Spinal cord (tissue), 10 donors: ENCODE data around the gene WASF2. TPM values are rescaled to one million over a fixed set of nuclear protein-coding genes. Genes with fewer than 3 reads are reported as not detected.
A peak's percentile ranks its signal among the peaks of the same experiment; 100 is the strongest.
"Not testable (repeated sequence)": the region's sequence is repeated elsewhere in the genome, so short reads cannot be mapped to it uniquely, and the experiment has no call there.

Experiments
- DNase-seq, 6 donors: peaks; one replicate each; pipeline versions ENCODE4 v3.0.0 to v3.0.0-alpha.2; 2013 to 2015; ENCODE audit warnings: low spot score in 6 of 6, low read depth in 4 of 6
- H3K27ac ChIP-seq: one replicate; pipeline ENCODE4 v1.5.1; 2013; ENCODE audit warnings: low read depth, low read length, control low read depth
- H3K27me3 ChIP-seq: one replicate; pipeline ENCODE4 v1.6.1; 2013; ENCODE audit warnings: low read length; ENCODE audit not compliant: control insufficient read depth, insufficient read depth
- H3K36me3 ChIP-seq: one replicate; pipeline ENCODE4 v1.6.1; 2013; ENCODE audit warnings: low read length; ENCODE audit not compliant: control insufficient read depth, insufficient read depth
- H3K4me1 ChIP-seq: one replicate; pipeline ENCODE4 v1.6.1; 2013; ENCODE audit warnings: low read length; ENCODE audit not compliant: control insufficient read depth, insufficient read depth
- H3K4me3 ChIP-seq: one replicate; pipeline ENCODE4 v1.5.1; 2013; ENCODE audit warnings: low read depth, low read length, control low read depth
- H3K9me3 ChIP-seq: one replicate; pipeline ENCODE4 v1.6.1; 2013; ENCODE audit warnings: low read length; ENCODE audit not compliant: control insufficient read depth, insufficient read depth
- WGBS: methylation state at CpG from one replicate; pipeline ENCODE4 v1.1.5; 2013; ENCODE audit warnings: missing lambda C conversion rate; ENCODE audit not compliant: insufficient coverage; 5-methylcytosine and 5-hydroxymethylcytosine counted together
- polyA plus RNA-seq, 2 donors: library from polyadenylated mRNA; unstranded; fragments of 120-200 nt; gene quantifications; one replicate each; pipeline ENCODE4 v1.2.1, GENCODE V29; 2013; ENCODE audit not compliant: insufficient read length in 2 of 2
- total RNA-seq, 2 donors: library from RNA; depleted of rRNA in 1 of 2; stranded (reverse); fragments of 120-200 nt in 1 of 2; fragments of >200 nt in 1 of 2; gene quantifications; one replicate each; pipeline versions ENCODE4 v1.2.3 to v1.2.4, GENCODE V29; 2013 to 2014
- donor health status: healthy.

Gene WASF2
- total and polyA plus RNA-seq, 4 donors, result 24.3 to 76.3 (median 54.3) TPM

DNA sequence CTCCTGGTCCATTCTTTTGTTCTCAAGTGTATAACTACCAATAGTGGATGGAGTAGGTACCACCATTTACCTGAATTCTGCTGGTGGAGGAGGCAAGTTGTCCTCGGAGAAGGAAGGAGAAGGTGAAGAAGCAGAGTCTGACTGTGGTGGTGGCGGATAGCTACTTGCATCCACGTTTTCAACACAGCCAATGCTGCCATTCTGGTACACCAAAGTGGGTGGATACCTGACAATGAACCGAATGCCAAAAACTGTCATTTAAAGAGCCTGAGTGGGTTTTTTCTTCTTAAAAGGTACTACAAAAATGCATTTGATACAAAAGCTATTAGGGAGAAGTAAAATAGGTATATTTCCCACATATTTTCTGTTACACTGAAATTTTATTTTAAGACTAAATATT is 77.5 kb downstream of the WASF2 start:
- Histone ChIP-seq H3K27me3 (no peaks in the 10 kb centered on the region), H3K4me3 (no peak overlapping the region), H3K27ac (peak overlapping the region; percentile 69), H3K36me3 (peaks cover 67% of the 10 kb centered on the region), H3K4me1 (peaks cover 12% of the 10 kb centered on the region), H3K9me3 (no peaks in the 10 kb centered on the region)
- 100% methylated on average over 1 of the region's 4 CpGs for WGBS
- DNase-seq, result no peak

DNA sequence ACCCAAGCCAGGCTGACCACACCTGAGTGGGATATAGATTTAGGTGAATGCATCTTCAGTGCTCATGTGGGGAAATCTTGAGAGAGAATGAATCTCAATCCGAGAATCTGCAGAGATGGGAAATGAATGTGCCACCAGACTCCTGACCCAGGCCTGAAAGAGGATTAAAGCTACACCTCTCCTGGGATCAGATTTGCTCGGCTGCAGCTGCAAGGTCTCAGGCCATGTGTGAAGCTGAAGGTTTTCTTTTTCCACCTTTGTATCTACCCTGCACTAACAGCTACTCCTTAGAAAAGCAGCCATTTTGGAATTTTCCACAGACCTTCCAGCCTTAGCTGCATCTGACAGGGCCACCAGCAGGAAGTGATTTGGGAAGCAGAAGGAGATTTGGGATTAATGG is 79.3 kb downstream of the WASF2 start:
- Histone ChIP-seq H3K4me1 (peaks cover 30% of the 10 kb centered on the region), H3K36me3 (peaks cover 65% of the 10 kb centered on the region), H3K9me3 (no peaks in the 10 kb centered on the region), H3K4me3 (no peak overlapping the region), H3K27ac (no peak overlapping the region), H3K27me3 (no peaks in the 10 kb centered on the region)
- 100% methylated on average over 1 of the region's 2 CpGs for whole genome bisulfite sequencing
- no peak for DNase-seq

DNA sequence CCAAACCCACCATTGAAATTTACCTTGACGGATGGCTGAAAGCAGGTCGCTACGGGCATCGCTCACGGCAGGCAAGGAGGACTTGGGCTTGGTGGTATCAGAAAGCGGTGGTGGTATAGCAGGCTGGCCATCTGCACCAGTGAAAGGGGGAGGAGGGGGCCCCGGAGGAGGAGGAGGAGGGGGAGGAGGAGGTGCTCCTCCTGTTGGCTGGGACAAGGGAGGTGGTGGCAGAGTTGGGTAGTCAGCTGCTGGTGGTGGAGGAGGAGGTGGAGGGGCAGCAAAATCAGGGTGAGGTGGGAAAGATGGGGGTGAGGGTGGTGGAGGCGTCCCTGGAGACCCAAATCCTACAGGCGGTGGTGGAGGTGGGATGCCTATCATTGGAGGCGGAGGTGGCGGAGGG is 80.3 kb downstream of the WASF2 start:
- peaks cover 69% of the 10 kb centered on the region for H3K36me3 ChIP-seq

DNA sequence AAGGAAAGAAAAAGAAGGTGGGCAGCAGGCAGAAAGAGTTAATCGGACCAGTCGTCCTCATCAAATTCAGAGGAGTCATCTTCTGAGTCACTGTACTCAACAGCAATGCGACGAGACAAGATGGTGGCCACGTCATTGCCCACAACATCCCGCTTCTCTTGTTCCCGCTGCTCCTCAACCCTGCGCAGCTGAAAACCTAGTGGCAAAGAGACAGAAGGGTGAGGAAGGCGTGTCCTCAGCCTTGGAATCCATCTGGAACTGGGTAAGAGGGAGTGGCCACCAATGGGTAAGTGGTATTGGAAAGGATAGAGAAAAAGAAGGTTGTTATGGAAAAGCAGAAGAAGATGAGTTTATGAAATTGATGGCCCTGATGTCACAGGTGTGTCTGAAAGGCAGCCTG is 81.8 kb downstream of the WASF2 start:
- DNase-seq, result no peak
- 92% methylated on average over 8 of the region's 9 CpGs for WGBS
- Histone ChIP-seq H3K36me3 (peaks cover 65% of the 10 kb centered on the region), H3K27me3 (no peaks in the 10 kb centered on the region), H3K4me1 (peaks cover 45% of the 10 kb centered on the region), H3K4me3 (no peak overlapping the region), H3K9me3 (no peaks in the 10 kb centered on the region), H3K27ac (no peak overlapping the region)

More for the DNA sequence above, 80.3 kb downstream of the WASF2 start:
- no peaks in the 10 kb centered on the region for H3K27me3 ChIP-seq
- no peak overlapping the region for H3K27ac ChIP-seq
- DNase-seq, result no peak
- no peak overlapping the region for H3K4me3 ChIP-seq
- 89% methylated on average over 10 of the region's 11 CpGs for WGBS
- H3K4me1 ChIP-seq, result peaks cover 37% of the 10 kb centered on the region
- H3K9me3 ChIP-seq, result no peaks in the 10 kb centered on the region

DNA sequence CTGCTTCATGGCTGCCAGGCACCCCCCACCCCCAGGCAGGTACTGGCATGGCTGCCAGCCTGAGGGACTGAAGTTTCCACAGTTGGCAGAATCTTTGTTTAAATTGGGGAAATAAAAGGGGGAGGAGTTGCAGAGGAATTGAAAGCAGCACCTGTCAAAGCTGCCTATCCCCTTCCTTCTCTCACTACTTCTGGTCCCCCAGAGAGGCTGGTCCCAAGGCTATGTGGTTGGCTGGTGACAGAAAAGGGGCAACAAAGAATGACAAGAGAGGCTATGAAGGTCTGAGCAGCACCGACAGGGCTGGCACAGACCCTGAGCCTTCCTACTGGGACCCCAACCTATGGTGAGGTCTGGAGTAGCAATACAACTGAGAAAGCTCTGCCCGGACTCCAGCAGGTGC is 83.2 kb downstream of the WASF2 start:
- Histone ChIP-seq H3K4me1 (peaks cover 55% of the 10 kb centered on the region), H3K27ac (peak overlapping the region; percentile 90), H3K36me3 (peaks cover 56% of the 10 kb centered on the region)
- H3K9me3 ChIP-seq, DNase-seq, H3K4me3 ChIP-seq, H3K27me3 ChIP-seq: not testable (repeated sequence)
- WGBS, result 56% methylated on average over 2 of the region's 2 CpGs

DNA sequence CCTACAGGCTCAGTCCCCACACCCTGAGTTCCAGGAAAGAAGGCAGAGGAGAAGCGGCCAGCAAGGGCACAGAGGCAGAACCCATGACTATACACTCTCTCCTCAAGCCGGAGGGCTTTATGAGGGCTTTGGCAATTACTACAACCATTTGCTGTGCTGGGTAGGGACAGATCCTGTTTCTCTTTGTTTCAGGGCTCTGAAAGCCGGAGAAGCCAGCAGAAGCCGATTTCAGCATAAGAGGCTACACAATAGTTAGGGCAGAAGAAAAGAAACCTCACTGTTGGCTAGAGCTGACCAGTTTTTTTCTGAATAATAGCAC is 83.6 kb downstream of the WASF2 start:
- peak overlapping the region; percentile 90 for H3K27ac ChIP-seq
- H3K4me1 ChIP-seq, result peaks cover 60% of the 10 kb centered on the region
- H3K36me3 ChIP-seq, result peaks cover 51% of the 10 kb centered on the region
- H3K9me3 ChIP-seq, result no peaks in the 10 kb centered on the region
- 11% methylated on average over 2 of the region's 4 CpGs for WGBS
- no peaks in the 10 kb centered on the region for H3K27me3 ChIP-seq
- DNase-seq, result peak in 2 of 6 donors; percentile 45 to 62
- H3K4me3 ChIP-seq, result no peak overlapping the region

DNA sequence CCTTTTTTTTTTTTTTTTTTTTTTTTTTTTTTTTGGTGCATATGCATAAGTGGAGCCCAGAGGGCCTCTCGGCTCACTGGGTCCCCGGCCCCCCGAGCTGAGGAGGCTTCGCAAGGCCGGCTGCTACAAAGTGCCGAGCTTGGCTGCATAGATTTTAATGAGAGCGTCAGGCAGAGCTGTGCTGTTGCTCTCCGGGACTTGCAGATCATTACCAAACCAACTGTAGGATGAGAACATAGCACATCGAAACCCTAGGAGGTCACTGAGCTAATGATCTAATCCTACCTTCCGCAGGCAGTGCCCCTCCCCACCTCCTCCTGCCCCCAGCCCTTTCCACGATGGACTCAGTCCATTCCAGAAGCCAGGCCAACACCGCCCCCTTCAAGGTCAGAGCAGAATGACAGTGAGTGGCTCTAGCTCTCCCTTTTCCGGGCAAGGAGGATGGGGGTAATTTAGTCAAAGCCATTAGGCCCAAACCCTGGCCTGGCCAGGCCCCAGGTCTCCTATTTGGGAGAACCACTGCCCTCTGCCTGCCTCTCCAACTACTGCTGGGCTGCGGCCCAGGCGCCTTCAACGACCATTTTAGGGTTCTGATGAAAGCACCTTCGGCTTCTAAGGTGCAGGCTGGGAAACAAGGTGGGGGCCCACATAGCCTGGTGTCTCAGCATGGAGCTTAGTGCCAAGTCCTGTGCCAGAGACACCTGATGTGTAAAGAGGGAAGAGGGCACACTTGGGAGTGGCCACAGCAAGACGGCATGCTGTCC is 84.2 kb downstream of the WASF2 start:
- not testable (repeated sequence) for H3K4me3 ChIP-seq, H3K9me3 ChIP-seq, H3K27me3 ChIP-seq
- peak in 1 of 6 donors; percentile 50 for DNase-seq
- peak overlapping the region; percentile 90 for H3K27ac ChIP-seq
- WGBS, result 44% methylated on average over 13 of the region's 18 CpGs
- H3K4me1 ChIP-seq, result peaks cover 65% of the 10 kb centered on the region
- H3K36me3 ChIP-seq, result peaks cover 46% of the 10 kb centered on the region

DNA sequence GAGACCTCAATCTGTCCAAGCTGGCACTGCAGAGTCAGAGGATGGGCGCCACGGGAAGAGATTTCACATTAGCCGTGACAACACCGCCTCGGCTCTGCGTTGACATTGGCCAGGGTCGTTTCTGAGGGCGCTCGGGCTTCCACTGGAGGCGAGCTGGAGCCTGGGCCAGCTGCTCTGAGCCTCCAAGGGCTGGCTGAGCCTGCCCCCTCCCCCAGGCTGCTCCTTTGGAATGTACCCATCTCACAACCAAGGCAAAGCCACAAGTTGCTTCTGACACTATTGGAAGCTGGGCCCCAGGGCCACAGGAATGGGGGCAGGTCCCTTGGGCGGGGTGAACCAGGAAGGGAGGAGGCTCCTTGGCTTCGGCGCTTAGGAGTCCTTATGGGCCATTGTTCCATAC is 84.9 kb downstream of the WASF2 start:
- no peak overlapping the region for H3K4me3 ChIP-seq
- WGBS, result 44% methylated on average over 13 of the region's 13 CpGs
- peak overlapping the region; percentile 90 for H3K27ac ChIP-seq
- no peaks in the 10 kb centered on the region for H3K9me3 ChIP-seq
- no peaks in the 10 kb centered on the region for H3K27me3 ChIP-seq
- DNase-seq, result peak in 1 of 6 donors; percentile 37
- H3K4me1 ChIP-seq, result peaks cover 71% of the 10 kb centered on the region
- H3K36me3 ChIP-seq, result peaks cover 39% of the 10 kb centered on the region

DNA sequence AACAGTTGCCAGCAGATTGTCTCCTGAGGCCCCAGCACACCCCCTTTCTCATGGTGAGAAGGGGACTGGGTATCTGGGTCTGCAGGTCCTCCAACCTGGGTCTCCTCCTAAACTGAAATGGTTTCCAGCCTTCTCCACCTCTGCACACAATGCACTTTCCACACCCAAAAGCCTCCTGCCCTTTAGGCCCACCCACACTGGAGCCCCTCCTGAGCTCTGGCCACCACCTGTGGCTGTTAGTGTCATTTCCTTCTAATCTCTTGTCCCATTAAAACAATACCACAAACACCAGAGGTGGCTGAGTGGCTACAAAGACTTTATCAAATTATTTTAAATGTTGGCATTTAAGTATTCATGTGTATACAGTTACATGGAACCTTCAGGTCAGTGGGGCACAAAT is 86.0 kb downstream of the WASF2 start:
- H3K36me3 ChIP-seq, result peaks cover 28% of the 10 kb centered on the region

DNA sequence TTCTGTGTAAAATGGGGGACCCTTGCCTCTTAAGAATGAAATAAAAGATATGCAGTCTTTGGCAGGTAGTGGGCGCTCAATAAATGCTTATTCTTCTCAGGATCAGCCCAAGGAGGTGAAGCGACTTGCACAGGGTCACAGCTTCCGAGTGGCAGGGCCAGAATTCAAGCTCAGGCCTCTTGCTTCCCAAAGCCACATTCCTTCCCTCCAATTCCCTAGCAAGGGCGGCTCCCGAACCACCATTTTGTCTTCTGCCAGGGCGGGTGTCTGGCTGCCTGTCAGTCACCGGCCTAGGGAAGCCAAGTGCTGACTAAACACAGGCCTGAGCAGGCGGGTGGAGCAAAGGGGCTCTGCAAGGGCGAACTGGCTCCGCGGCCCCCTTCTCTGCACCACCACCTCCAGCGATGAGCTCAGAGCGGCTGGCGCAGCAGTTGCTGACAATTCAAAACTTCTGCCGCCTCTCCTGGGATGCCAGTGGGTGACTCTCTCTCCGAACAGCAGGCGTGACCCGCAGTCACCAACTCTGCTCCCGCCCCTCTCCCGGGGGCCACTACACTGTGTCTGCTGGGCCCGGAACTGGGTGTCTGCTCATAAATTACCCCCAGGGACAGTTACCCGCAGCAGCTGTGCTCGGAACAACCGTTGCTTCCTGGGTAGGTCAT is 86.8 kb downstream of the WASF2 start:
- peaks cover 89% of the 10 kb centered on the region for H3K4me1 ChIP-seq
- peak in 2 of 6 donors; percentile 77 to 78 for DNase-seq
- peak overlapping the region; percentile 90 for H3K27ac ChIP-seq
- no peaks in the 10 kb centered on the region for H3K27me3 ChIP-seq
- H3K4me3 ChIP-seq, result no peak overlapping the region
- no peaks in the 10 kb centered on the region for H3K9me3 ChIP-seq
- peaks cover 22% of the 10 kb centered on the region for H3K36me3 ChIP-seq
- WGBS, result 28% methylated on average over 23 of the region's 24 CpGs

More for the DNA sequence above, 86.0 kb downstream of the WASF2 start:
- Histone ChIP-seq H3K27ac (peak overlapping the region; percentile 90), H3K4me1 (peaks cover 82% of the 10 kb centered on the region), H3K27me3 (no peaks in the 10 kb centered on the region), H3K9me3 (no peaks in the 10 kb centered on the region), H3K4me3 (no peak overlapping the region)
- no peak for DNase-seq
